Peyer's patch (tissue), 4 donors: ENCODE measurements around the gene SOX1.

Experiments
- POLR2A ChIP-seq, 2 donors: fragments of 450-650 bp; IDR thresholded peaks; one replicate each; pipeline ENCODE4 v1.5.1; 2017; ENCODE audit warnings: antibody characterized with exemption in 2 of 2, mild to moderate bottlenecking in 2 of 2, moderate library complexity in 2 of 2
- TF ChIP-seq, protein P1 (sequence below), 6 experiments: fragments of 450-650 bp in 4 of 6; fragments of 200-600 bp in 2 of 6; sonication (generic) in 1 of 6; IDR thresholded peaks; one replicate each; pipeline ENCODE4 v1.5.1; 2017 to 2019; ENCODE audit warnings: antibody characterized with exemption in 6 of 6, mild to moderate bottlenecking in 3 of 6, moderate library complexity in 1 of 6

DNA sequence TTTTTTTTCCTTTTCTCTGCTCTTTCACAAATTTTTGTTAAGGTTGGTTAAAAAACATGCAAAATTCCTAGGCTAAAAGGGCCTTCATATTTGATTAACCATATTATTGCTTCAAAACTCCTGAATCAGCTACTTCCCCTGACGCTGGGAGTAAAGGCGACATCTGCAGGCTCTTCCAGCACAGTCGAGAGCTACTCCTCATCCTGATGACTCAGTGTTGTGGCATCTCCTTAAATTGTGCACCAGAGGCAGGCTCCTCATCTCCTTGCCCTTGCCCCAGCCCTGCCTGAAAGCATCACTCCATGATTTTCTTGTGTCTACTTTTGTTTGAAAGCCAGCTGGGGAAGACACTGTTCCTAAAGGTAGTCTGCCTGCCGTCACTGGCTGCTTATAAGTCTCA lies 24.5 kb upstream of the SOX1 start:
- TF ChIP-seq, protein P1, sequence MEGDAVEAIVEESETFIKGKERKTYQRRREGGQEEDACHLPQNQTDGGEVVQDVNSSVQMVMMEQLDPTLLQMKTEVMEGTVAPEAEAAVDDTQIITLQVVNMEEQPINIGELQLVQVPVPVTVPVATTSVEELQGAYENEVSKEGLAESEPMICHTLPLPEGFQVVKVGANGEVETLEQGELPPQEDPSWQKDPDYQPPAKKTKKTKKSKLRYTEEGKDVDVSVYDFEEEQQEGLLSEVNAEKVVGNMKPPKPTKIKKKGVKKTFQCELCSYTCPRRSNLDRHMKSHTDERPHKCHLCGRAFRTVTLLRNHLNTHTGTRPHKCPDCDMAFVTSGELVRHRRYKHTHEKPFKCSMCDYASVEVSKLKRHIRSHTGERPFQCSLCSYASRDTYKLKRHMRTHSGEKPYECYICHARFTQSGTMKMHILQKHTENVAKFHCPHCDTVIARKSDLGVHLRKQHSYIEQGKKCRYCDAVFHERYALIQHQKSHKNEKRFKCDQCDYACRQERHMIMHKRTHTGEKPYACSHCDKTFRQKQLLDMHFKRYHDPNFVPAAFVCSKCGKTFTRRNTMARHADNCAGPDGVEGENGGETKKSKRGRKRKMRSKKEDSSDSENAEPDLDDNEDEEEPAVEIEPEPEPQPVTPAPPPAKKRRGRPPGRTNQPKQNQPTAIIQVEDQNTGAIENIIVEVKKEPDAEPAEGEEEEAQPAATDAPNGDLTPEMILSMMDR (IDR thresholded peaks at IDR 0.05), result no peak
- no peak for TF ChIP-seq POLR2A (IDR thresholded peaks at IDR 0.05)
